GM12874 (cell line): ENCODE results near the gene SHISA3.

Source experiments
- CTCF ChIP-seq: IDR thresholded peaks from 2 replicates; pipeline ENCODE4 v1.5.1; 2011; ENCODE audit warnings: low read depth, mild to moderate bottlenecking, control low read depth, low read length, moderate library complexity; ENCODE audit not compliant: insufficient read depth

SHISA3 gene

GRCh38 chr4:42396752-42397634 is at the start of gene SHISA3:
Gene SHISA3, plus strand, starts transcription at chr4:42397488. Its CDS starts 569 bp downstream, at chr4:42398057.
- TF ChIP-seq CTCF, result no peak

GRCh38 chr4:42348247-42348646 is 49.0 kb upstream of the SHISA3 start:
- TF ChIP-seq CTCF, result no peak

- TF ChIP-seq CTCF, result no peak
Measured at GRCh38 chr4:42348692-42349091, 48.6 kb upstream of the SHISA3 start.

- no peak for TF ChIP-seq CTCF
Measured at GRCh38 chr4:42350611-42351182, 46.6 kb upstream of the SHISA3 start.

- no peak for TF ChIP-seq CTCF
Measured at GRCh38 chr4:42352049-42352448, 45.2 kb upstream of the SHISA3 start.

- no peak for TF ChIP-seq CTCF
Measured at GRCh38 chr4:42357325-42357724, 40.0 kb upstream of the SHISA3 start.

GRCh38 chr4:42359711-42360110 is 37.6 kb upstream of the SHISA3 start:
- no peak for TF ChIP-seq CTCF
